GM19324 (cell line): Measurements from ENCODE around the gene PKP4.

Experiments
- ATAC-seq: cut with Tn5 transposase; IDR thresholded peaks from one replicate; pipeline ENCODE4 v1.9.1; 2021; ENCODE audit warnings: mild to moderate bottlenecking, moderate library complexity; ENCODE audit not compliant: unreplicated experiment, low FRiP score

Gene PKP4

DNA sequence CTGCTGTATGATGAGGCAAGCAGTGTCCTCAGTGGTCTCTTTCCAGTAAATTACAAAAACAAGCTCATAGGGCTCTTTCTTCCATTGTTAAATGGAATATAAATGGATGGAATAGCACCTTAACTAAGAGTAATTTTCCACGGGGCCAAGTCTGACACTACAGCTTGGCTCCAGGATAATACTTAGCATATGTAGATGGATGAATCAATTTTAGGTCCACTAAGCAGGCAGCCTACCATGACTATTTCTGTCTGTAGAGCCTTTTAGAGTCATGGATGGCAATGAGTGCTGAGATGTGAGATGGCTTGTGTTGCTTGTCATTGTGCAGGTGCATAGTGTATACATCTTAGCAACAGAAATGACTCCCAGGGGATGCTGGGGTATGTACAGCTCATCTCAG lies 125.9 kb downstream of the PKP4 start:
- no peak for ATAC-seq

DNA sequence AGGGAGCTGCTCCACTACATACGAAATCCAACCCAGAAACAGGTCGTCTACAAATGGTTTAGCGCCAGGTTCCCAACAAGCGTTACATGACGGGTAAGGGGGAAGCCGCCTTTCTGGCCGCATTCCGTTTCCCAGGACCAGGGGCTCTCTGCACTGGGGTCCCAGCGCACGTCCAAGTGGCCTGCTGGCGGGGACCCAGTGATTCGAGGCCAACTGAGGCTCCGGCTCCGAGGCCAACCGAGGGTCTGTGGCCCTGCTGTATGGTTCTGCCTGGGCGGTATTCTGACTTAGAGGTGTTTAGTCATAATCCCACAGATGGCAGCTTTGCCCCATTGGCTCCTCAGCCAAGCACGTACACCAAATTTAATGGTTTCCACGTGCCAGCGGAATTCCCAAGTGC lies 127.2 kb downstream of the PKP4 start:
- no peak for ATAC-seq

DNA sequence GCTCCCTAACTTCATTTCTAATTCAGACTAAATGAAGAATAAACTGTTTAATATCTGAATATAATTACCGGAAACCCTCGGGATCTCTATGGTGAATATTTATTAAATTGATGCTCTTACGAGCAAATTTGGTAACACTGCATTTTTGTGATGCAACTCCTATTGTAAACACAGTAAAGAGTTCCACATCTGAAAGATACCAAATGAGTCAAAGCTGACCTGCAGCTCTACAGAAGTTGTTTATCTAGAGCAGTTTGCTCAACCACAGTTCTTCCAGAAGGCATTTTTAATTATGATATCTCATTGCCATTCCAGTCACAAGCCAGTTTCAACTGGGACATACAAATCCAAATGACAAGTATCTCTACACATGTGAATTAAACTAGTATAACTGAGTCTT lies 129.7 kb downstream of the PKP4 start:
- no peak for ATAC-seq

DNA sequence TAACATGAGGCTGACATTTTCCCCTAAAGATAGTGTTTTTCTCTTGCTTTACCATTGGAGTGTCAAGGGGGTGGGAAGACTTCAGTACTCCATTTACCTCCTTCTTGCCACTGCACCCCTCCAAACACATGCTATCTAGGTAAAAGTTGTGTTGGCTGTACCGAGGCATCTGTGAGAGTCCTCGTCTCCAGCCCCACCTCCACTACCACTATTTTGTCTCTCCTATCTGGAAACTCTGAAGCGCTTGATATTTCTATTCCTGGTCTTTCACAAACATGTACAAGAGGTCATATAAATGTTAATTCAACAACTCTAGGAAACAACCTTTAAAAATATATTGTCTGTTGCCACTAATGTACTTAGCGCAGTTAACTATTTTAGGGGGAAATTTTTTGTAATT lies 132.6 kb downstream of the PKP4 start:
- ATAC-seq: no peak

DNA sequence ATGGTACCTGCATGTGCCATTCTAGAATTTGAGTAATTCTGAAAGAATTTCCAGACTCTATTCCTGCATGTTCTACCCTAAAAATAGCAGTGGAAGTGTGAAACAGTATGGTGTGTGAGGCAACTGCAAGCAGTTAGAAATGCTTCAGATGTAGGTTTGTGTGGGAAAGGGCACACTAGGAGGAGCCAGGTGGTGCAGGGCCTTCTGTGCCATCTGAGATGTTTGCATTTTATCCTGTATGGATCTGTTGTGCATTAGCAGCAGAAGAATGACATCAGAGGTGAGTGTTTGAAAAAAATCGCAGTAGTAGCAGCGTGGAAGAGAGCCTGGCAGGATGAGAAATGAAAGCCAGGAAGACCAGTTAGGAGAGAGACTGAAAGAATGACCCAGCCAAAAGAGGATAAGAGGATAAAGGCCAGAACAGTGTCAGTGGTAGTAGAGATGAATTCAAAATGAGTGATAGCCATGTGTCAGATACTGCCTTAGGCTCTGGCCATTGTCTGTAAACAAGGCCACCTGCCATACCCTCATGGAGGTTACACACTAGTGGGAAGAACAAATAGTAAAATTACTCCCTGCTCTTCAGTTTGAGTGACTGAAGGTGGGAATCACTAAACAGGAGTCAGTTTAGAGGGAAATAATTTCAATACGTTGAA lies 142.2 kb downstream of the PKP4 start:
- ATAC-seq: no peak

DNA sequence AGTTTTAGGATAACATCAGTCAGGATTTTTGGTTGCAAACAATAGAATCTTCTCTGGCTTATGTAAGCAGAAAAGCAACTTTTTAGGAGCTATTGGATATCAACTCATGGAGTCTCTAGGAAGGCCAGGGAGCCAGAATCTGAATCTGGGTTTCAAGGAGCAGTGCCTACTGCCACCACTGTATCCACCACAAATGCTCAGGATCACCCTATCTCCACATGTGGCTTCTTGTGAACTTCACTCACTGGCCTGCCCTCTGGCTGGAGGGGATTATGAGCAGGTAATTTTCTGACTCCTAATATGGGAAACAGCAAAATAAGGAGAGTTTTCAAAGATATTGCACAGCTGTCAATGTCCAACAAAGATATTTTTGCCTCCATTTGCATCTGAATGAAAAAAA lies 142.9 kb downstream of the PKP4 start:
- ATAC-seq: no peak

DNA sequence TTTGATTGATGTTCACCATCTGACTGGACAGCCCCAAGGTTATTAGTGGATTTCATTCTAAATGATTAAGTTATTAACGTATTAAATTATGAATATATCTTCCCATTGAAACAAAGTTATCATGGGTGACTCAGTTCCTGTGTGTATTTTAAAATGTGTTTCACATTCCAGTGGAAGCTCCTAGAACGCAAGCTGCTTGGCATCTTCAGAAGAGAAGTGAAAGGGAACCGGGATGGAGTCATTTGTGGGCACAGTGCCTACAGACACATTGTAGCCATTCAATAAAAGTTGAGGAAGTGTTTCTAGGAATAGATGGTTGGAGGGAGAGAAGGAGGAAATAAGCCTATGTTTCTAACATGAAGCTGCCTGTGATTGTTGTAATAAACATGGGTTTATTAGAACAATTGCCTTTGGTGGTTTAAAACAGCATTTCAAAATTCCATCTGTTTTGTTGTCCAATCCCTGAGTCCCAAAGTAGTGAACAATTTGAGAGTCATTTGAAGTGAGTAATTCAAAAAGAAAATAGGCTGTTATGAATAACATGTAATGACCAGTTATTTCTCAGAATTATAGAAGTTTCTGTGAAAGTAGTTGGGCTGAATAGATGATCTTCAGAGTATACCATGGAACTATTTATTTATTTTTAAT lies 143.5 kb downstream of the PKP4 start:
- no peak for ATAC-seq

DNA sequence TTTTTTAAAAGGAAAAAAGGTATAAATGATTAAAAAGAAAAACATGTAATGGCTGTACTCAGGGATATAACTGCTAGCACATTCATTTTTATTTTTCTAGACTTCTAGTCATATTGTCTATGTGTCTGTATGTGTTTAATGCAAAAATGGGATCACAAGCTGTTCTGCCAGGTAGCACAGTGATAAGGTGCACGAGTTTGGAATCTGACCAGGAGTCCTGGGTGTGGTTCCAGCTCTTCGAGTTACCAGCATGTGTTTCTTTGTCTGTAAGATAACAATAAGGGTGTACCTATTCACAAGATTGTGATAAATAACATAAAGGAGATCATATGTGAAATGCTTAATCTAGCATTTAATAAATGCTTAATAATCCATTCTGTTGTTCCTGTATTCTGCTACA lies 145.3 kb downstream of the PKP4 start:
- no peak for ATAC-seq

DNA sequence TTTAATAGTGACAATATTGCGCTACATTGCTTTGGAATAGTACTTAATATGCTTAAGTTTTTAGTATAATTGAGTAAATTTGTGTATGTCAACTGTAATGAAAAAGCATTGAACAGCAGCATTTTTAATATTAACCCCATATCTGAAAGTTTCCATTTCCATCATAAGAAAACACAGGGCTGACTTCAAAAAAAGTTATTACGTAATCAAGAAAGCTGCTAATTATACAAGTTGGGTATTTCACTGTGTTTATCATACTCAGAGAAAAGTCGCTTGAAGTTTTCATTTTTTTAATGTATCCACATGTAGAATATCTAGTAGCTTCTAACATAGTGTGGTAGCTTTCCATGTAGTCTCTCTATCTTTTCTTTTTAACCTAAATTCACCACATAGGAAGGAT lies 146.5 kb downstream of the PKP4 start:
- no peak for ATAC-seq

DNA sequence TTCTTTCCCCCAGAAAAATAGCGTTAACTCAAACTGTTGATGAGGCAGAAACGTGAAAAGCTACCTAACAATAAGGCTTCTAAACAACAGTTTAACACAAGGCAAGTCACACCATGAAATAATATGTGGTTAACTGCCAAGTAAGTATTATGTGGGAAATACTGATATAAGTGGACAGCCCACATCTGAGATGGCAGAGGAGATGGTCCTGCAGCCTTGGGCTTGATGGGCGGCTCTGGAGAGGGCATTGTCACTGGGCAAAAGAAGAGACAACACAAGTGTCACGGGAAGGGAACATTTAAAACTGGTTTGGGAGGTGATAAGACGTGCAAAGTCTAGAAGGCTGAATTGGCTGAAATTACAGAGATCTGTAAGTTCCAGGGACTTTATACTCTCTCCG lies 147.2 kb downstream of the PKP4 start:
- no peak for ATAC-seq

DNA sequence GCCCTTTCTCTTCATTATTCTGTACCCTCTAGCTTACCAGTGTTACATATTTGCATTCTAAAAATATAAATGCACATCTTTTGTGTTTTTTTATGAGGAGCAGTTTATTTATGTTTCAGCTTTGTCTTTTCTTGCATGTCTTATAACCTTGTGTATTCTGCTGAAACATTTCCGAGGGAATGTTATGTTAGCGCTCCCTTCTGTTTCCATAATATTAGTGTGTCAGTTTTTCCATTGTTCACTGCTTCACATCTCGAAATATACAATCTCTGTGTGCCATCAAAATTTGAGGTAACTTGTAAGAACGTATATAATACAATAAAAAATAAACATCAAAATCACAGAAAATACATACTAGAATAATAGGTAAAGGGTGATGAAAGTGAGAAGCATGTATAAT lies 153.3 kb downstream of the PKP4 start:
- no peak for ATAC-seq

DNA sequence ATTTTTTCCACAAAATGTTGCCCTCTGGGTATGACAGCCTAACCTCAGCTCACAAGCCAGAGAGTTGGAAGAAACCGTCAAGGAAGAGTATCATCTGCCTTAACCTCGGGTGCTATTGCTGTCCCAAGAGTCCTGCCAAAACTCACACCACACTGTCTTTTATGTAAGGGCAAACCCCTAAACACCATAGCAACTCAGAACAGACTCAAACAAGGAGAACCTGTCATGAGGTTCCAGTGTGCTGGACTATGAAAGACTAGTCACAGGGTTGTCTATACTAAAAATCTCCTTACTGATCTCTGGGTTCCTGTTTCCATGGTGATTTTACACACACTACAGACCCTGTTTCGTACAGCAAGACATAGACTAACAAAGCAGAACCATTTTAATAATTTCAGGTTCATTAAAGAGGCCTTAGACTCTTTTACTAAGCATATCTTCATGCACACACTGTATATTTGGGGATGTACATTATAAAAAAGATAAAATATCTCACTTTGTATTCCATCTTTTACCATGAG lies 159.8 kb downstream of the PKP4 start:
- ATAC-seq: no peak

DNA sequence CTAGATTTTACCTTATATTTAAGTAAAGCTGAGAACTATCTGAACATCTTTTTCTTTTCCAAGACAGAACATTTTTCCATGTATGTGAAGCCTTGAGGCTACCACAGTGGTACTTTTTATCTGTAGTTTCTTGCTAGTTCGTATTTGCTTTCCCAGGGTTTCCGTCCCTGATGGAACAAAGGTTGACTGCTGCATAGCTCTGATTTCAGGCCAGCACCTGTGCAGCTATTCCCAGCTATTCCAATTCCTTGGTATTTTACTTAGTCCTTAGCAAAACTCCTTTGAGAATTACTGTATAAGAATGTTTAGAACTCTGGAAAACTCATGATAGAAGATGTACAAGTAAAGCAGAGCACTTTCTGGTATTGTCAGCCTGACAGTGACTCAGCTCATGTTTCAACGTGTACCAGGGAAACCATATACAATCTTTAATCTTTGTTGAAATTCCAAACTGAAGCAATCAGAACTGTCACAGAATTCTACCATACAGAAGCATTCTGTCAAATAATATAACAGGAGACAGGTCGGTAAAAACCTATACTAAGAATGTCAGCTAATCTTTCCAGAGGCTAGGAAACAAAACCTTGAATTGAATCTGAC lies 162.2 kb downstream of the PKP4 start:
- no peak for ATAC-seq

DNA sequence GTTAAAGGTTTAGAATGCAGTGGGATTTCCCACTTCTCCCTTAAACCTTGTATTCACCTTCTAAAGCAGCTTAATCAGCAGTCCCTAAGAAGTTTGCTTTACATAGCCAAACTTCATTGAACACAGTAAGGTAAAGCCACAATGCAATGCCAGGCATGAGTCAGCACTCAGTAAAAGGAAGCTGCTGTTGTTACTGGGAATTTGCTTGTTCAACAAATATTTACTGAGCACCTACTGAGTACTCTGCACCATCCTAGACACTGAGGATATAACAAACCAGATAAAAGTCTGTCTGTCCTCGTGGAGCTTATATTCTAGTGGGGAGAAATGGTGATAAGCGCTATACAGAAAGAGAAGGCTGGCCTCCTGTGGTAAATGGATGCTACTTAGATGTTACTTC lies 162.7 kb downstream of the PKP4 start:
- ATAC-seq: no peak

DNA sequence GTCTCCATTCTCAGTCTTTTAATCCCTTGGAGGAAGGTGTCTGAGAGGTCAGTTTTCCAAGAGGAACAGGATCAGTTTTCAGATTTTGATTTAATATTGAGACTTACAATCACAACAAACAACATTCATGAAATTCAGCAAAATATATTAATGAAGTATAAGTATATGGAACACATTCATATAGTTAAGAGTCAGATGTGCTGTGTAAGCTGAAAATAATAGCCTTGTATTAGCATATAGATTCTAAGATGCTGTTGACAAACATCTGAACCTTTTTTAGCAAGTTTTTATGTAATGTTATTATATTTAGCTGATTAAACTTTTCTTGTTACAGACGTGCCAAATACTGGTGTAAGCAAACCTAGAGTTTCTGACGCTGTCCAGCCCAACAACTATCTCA lies 163.9 kb downstream of the PKP4 start:
- no peak for ATAC-seq

DNA sequence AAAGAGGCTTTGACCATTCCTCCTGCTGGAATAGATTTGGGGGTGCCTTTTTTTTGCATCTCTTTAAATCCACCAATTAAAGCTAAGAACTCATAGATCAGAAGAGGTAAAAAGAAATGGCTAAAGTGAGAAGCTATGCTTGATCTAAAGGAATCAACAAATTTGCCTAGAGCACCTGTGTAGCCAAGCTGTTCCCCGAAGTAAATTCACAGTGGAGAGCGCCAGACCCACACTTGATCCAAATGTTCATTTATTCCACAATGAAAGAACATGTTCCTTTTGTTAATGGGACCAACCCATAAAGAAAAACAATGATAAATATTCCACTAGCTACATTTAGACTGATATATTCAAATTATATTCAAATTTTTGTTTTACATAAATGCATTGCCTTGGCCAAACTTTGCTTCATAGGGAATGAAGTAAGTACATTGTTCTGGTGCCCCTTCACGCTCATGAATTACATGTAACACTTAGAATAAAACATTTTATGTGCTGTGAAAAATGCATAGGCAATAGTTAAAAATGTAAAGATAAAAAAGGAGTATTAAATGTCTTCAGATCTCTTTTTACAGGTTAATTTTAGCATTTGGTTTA lies 167.4 kb downstream of the PKP4 start:
- no peak for ATAC-seq

DNA sequence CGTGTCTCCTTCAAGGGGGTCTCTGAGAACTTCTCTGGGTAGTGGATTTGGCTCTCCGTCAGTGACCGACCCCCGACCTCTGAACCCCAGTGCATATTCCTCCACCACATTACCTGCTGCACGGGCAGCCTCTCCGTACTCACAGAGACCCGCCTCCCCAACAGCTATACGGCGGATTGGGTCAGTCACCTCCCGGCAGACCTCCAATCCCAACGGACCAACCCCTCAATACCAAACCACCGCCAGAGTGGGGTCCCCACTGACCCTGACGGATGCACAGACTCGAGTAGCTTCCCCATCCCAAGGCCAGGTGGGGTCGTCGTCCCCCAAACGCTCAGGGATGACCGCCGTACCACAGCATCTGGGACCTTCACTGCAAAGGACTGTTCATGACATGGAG lies 168.2 kb downstream of the PKP4 start:
- ATAC-seq: no peak

DNA sequence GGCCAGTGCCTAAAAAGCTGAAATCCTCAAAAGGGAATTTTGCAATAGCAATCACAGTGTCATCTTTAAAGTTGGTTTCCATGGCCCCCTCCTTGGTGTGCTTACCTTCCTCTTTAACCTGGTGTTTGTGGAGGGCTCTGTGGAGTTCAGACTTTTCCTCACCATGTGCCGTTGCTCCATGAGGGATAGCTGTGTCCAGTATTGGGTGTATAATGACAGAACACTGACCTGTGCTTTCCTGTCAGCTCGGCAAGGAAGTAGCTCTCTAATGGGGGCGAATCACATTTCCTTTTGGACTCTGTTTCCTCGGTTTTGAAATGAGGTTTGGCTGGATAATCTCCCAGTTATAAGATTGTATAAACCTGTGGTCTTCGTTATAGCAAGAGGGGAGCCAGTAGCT lies 172.4 kb downstream of the PKP4 start:
- no peak for ATAC-seq

DNA sequence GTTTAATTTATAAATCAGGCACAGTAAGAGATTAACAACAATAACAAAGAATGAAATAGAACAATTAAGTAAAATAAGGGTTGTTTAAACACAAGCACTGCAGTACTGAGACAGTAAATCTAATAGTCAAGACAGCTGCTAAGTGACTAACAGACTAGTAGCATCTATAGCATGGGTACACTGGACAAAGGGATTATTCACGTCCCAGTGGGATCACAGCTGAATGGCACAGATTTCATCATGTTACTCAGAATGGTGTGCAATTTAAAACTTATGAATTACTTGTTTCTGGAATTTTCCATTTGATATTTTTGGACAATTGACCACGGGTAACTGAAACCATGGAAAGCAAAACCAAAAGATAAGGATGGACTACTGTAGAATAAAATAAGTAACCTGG lies 176.5 kb downstream of the PKP4 start:
- no peak for ATAC-seq

DNA sequence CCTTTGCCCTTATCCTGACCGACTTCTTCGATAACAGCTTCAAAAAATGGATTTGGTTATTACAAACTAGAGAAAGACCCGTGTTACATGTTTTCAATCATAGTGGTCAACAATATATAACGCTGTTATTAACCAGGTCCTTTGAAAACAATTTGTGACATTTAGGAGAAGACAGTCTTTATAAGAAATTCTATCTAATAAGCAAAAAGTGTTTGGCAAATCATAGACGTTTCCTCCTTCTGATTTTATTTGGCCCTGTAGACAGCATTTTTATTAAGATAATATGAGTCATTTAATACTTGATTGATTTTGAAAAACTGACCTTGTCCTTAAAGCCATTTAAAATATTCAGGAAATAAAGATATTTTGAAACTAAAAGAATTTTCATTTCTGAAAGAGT lies 177.9 kb downstream of the PKP4 start:
- no peak for ATAC-seq

DNA sequence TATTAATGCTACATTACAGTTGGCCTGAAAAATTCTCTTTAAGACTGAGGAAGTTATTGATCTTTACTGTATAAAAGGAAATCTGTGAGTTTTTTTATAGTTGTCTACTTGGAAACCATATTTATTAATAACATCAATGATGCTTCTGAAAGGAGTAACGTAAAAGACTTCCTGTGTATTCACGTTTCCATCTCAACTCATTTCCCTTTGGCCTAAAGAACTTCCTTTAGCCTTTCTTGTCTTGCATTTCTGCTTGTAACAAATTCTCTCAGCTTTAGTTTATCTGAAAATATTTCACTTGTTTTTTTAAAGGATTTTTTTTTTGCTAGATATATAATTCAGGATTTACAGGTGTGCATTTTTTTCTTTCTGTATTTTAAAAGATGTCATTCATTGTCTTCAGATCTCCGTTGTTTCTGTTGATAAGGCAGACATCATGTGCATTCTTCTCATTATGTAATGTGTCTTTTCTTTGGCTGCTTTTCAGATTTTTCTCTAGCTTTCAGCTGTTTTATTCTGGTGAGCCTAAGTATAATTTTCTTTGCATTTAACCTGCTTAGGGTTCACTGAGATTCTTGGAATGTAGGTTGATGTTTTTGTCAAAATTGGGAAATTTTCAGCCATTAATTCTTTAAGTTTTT lies 179.3 kb downstream of the PKP4 start:
- no peak for ATAC-seq
